ENCODE measurements around the gene SLC1A4. TPM values are rescaled to one million over a fixed set of nuclear protein-coding genes. Genes with fewer than 3 reads are reported as not detected.
"Not testable (repeated sequence)": the region's sequence is repeated elsewhere in the genome, so short reads cannot be mapped to it uniquely, and the experiment has no call there.

Gene SLC1A4
- total RNA-seq, 1 donor = 24.1 TPM

GRCh38 chr2:64952511-64953482 is 36.4 kb upstream of the SLC1A4 start:
- no peak for TF ChIP-seq CTCF (IDR thresholded peaks at IDR 0.05; ENCODE audit: insufficient read depth, low read length)
- no peak overlapping the region for H3K4me3 ChIP-seq (ENCODE audit: low read depth, low read length)
- DNase-seq (ENCODE audit: low read depth) = peak; percentile 43

DNA sequence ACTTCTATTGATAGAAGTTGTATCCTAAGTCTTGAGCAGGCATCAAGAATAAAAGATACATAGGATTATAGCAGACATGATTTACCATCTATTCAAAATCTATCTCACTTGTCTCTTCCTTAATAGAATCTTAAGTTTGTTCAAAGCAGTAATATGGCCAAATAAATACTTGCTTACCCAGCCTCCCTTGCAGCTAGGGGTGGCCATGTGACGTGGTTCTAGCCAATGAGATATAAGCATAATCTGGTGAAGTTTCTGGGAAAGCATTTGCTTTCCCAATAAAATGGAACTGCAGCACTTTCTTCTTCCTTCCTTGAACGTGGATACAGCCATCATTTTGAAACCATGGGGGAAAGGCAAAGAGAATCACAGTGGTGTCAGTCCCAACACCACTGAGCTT is 33.7 kb upstream of the SLC1A4 start:
- no peak for TF ChIP-seq CTCF (IDR thresholded peaks at IDR 0.05; ENCODE audit: insufficient read depth, low read length)
- H3K4me3 ChIP-seq (ENCODE audit: low read depth, low read length) = no peak overlapping the region
- no peak for DNase-seq (ENCODE audit: low read depth)

GRCh38 chr2:64957109-64957903 is 31.9 kb upstream of the SLC1A4 start:
- DNase-seq (ENCODE audit: low read depth) = no peak
- no peak overlapping the region for H3K4me3 ChIP-seq (ENCODE audit: low read depth, low read length)
- no peak for TF ChIP-seq CTCF (IDR thresholded peaks at IDR 0.05; ENCODE audit: insufficient read depth, low read length)

DNA sequence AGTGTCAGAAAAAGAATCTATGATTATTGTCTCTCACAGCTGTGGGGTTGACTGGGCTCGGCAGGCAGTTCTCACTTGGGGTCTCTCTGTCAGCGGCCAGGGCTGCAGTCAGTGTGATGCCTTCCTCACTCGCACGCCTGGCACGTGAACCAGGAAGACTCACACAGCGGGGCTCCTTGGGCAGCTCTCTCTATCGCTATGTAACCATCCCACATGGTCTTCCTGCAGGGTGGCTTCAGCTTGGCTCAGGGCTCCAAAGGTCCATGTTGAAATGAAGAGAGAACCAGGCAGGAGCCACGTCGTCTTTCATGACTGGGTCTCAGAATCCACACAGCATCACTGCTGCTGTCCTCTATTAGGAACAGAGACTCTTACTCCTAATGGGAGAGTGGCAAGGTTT is 30.6 kb upstream of the SLC1A4 start:
- H3K4me3 ChIP-seq (ENCODE audit: low read depth, low read length) = no peak overlapping the region
- no peak for TF ChIP-seq CTCF (IDR thresholded peaks at IDR 0.05; ENCODE audit: insufficient read depth, low read length)
- no peak for DNase-seq (ENCODE audit: low read depth)

GRCh38 chr2:64960819-64961218 is 28.4 kb upstream of the SLC1A4 start:
- no peak for DNase-seq (ENCODE audit: low read depth)
- no peak overlapping the region for H3K4me3 ChIP-seq (ENCODE audit: low read depth, low read length)
- TF ChIP-seq CTCF (IDR thresholded peaks at IDR 0.05; ENCODE audit: insufficient read depth, low read length) = no peak

DNA sequence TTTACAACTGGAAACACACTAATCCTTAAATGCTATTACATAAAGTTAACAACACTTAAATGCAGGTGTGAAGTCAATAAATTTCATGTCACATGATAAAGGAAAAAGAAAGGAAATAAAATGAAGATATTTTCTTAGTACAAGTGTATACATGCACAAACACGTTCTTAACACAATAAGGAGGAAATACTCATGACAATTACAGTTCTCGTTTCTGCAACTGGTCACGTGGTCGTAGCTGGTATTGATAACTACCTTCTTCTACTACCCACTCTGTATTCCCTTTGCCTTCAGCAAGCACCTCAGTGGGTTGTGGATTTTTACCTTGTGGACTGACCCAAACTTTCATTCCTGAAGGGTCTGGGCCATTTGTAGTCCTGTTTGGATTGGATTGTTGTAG is 26.1 kb upstream of the SLC1A4 start:
- not testable (repeated sequence) for H3K4me3 ChIP-seq (ENCODE audit: low read depth, low read length); DNase-seq (ENCODE audit: low read depth)

GRCh38 chr2:64963719-64964118 is 25.5 kb upstream of the SLC1A4 start:
- no peak for TF ChIP-seq CTCF (IDR thresholded peaks at IDR 0.05; ENCODE audit: insufficient read depth, low read length)
- DNase-seq (ENCODE audit: low read depth) = no peak
- no peak overlapping the region for H3K4me3 ChIP-seq (ENCODE audit: low read depth, low read length)

Data from fibroblast of the aortic adventitia (primary cell).